ENCODE results near the gene TMEM184B. TPM values are rescaled to one million over a fixed set of nuclear protein-coding genes. Genes with fewer than 3 reads are reported as not detected.

The TMEM184B gene
- total RNA-seq, 4 donors from 2014 or later, result 39.1 to 56.1 (median 51.4) TPM

GRCh38 chr22:38230916-38231315 is 41.9 kb downstream of the TMEM184B start:
- DNase-seq, result peak in 1 of 3 donors; percentile 29
- Histone ChIP-seq H3K9me3 (no peaks in the 10 kb centered on the region), H3K27me3 (no peaks in the 10 kb centered on the region), H3K27ac (peak overlapping the region in 2 of 4 donors; percentile 15 to 57), H3K36me3 (peaks cover 0 to 60% (median 0%) of the 10 kb centered on the region in 3 donors), H3K4me1 (peaks cover 0 to 22% (median 0%) of the 10 kb centered on the region in 4 donors), H3K4me3 (no peak overlapping the region)
- TF ChIP-seq POLR2A (IDR thresholded peaks at IDR 0.05), result no peak
- TF ChIP-seq CTCF (IDR thresholded peaks at IDR 0.05), result no peak

GRCh38 chr22:38230108-38230825 is 42.5 kb downstream of the TMEM184B start:
- peak in 2 of 3 donors; percentile 68 to 78 for DNase-seq
- TF ChIP-seq CTCF (IDR thresholded peaks at IDR 0.05), result peak in 4 of 6 experiments; percentile 31 to 76 (median 73)
- no peak for TF ChIP-seq POLR2A (IDR thresholded peaks at IDR 0.05)
- Histone ChIP-seq H3K36me3 (peaks cover 0 to 66% (median 0%) of the 10 kb centered on the region in 3 donors), H3K4me3 (no peak overlapping the region), H3K27me3 (no peaks in the 10 kb centered on the region), H3K4me1 (peaks cover 0 to 22% (median 0%) of the 10 kb centered on the region in 4 donors), H3K9me3 (no peaks in the 10 kb centered on the region), H3K27ac (peak overlapping the region in 2 of 4 donors; percentile 15 to 57)

GRCh38 chr22:38228873-38229740 is 43.7 kb downstream of the TMEM184B start:
- no peak overlapping the region for H3K4me3 ChIP-seq
- TF ChIP-seq POLR2A (IDR thresholded peaks at IDR 0.05) (no peak), CTCF (IDR thresholded peaks at IDR 0.05) (no peak)
- peaks cover 0 to 22% (median 0%) of the 10 kb centered on the region in 4 donors for H3K4me1 ChIP-seq
- H3K27ac ChIP-seq, result peak overlapping the region in 3 of 4 donors; percentile 21 to 75 (median 70)
- peak in 2 of 3 donors; percentile 68 to 70 for DNase-seq
- peaks cover 0 to 67% (median 0%) of the 10 kb centered on the region in 3 donors for H3K36me3 ChIP-seq
- no peaks in the 10 kb centered on the region for H3K27me3 ChIP-seq
- H3K9me3 ChIP-seq, result no peaks in the 10 kb centered on the region

- no peak overlapping the region for H3K4me3 ChIP-seq
These were observed 44.4 kb downstream of the TMEM184B start for GRCh38 chr22:38228326-38228872.

More at GRCh38 chr22:38228326-38228872, 44.4 kb downstream of the TMEM184B start:
- peaks cover 0 to 22% (median 0%) of the 10 kb centered on the region in 4 donors for H3K4me1 ChIP-seq
- TF ChIP-seq POLR2A (IDR thresholded peaks at IDR 0.05) (no peak), CTCF (IDR thresholded peaks at IDR 0.05) (no peak)
- H3K9me3 ChIP-seq, result no peaks in the 10 kb centered on the region
- H3K36me3 ChIP-seq, result peaks cover 0 to 71% (median 0%) of the 10 kb centered on the region in 3 donors
- no peak for DNase-seq
- H3K27me3 ChIP-seq, result no peaks in the 10 kb centered on the region
- peak overlapping the region; percentile 6 to 71 (median 46) for H3K27ac ChIP-seq
